SK-N-SH (cell line): Measurements from ENCODE around the gene STAT5B. TPM values are rescaled to one million over a fixed set of nuclear protein-coding genes. Genes with fewer than 3 reads are reported as not detected.

Experiments used
- CTCF ChIA-PET: fragments of 300-600, 350-600 bp; formaldehyde crosslinking; extraction: SDS; loops from one replicate; lab custom pipeline; 2021; lab: Yijun Ruan, JAX
- POLR2A ChIA-PET: fragments of 350-600 bp; sonication (Branson Sonifier 250); formaldehyde crosslinking; extraction: SDS; loops from one replicate; lab custom pipeline; 2020; ENCODE audit warnings: antibody characterized with exemption, inconsistent platforms; lab: Yijun Ruan, JAX
- DNase-seq: peaks from one replicate; pipeline ENCODE4 v3.0.0; 2012
- H2AFZ ChIP-seq: fragments of 200-600 bp; sonication (generic); 2 replicates; pipeline ENCODE4 v1.8.1; 2016; ENCODE audit warnings: antibody characterized with exemption, mild to moderate bottlenecking, low read depth
- H3F3A ChIP-seq: fragments of 200-600 bp; sonication (generic); replicated peaks from 2 replicates; pipeline ENCODE3; 2016; ENCODE audit warnings: antibody characterized with exemption, mild to moderate bottlenecking; ENCODE audit not compliant: insufficient read depth
- H3K27ac ChIP-seq, 2 experiments: fragments of 200-500 bp in 1 of 2; fragments of 200-600 bp in 1 of 2; sonication (Bioruptor generic) in 1 of 2; sonication (generic), shearing (Covaris generic) in 1 of 2; 2 replicates each; pipeline versions ENCODE4 v1.5.1 to v1.6.1; 2014 to 2016; ENCODE audit warnings: low read depth in 2 of 2, inconsistent platforms in 1 of 2, low read length in 1 of 2, mild to moderate bottlenecking in 1 of 2, mixed read lengths in 1 of 2
- H3K27me3 ChIP-seq: fragments of 200-600 bp; sonication (generic), shearing (Covaris generic); 2 replicates; pipeline ENCODE4 v1.6.1; 2016; ENCODE audit warnings: mixed run types; ENCODE audit not compliant: insufficient read depth
- H3K36me3 ChIP-seq, 2 experiments: fragments of 200-500 bp in 1 of 2; fragments of 200-600 bp in 1 of 2; sonication (Bioruptor generic) in 1 of 2; sonication (generic) in 1 of 2; replicated peaks in 1 of 2; 2 replicates each; pipeline versions ENCODE3 to v1.5.1; 2014 to 2016; ENCODE audit warnings: low read length in 1 of 2, mild to moderate bottlenecking in 1 of 2; ENCODE audit not compliant: insufficient read depth in 2 of 2, control insufficient read depth in 1 of 2
- H3K4me1 ChIP-seq, 2 experiments: fragments of 200-500 bp in 1 of 2; fragments of 200-600 bp in 1 of 2; sonication (Bioruptor generic) in 1 of 2; sonication (generic), shearing (Covaris generic) in 1 of 2; 2 replicates each; pipeline versions ENCODE4 v1.5.1 to v1.6.1; 2014 to 2016; ENCODE audit warnings: low read depth in 1 of 2, low read length in 1 of 2, mixed run types in 1 of 2; ENCODE audit not compliant: insufficient read depth in 2 of 2, control insufficient read depth in 1 of 2
- H3K4me2 ChIP-seq: fragments of 200-600 bp; sonication (generic), shearing (Covaris generic); 2 replicates; pipeline ENCODE4 v1.6.1; 2017; ENCODE audit warnings: mixed run types
- H3K4me3 ChIP-seq, 2 experiments: fragments of 200-500 bp in 1 of 2; fragments of 200-600 bp in 1 of 2; sonication (Bioruptor generic) in 1 of 2; sonication (generic), shearing (Covaris generic) in 1 of 2; 2 replicates each; pipeline versions ENCODE4 v1.5.1 to v1.8.1; 2014 to 2016; ENCODE audit warnings: low read depth in 2 of 2, inconsistent platforms in 1 of 2, low read length in 1 of 2, mild to moderate bottlenecking in 1 of 2, mixed read lengths in 1 of 2, moderate library complexity in 1 of 2
- H3K79me2 ChIP-seq: fragments of 200-600 bp; sonication (generic); 2 replicates; pipeline ENCODE4 v1.8.1; 2017; ENCODE audit warnings: mild to moderate bottlenecking; ENCODE audit not compliant: insufficient read depth
- H3K9ac ChIP-seq: fragments of 200-600 bp; sonication (generic); 2 replicates; pipeline ENCODE4 v1.6.1; 2017; ENCODE audit warnings: mixed run types
- H3K9me2 ChIP-seq: fragments of 200-600 bp; sonication (generic); 2 replicates; pipeline ENCODE4 v1.6.1; 2017; ENCODE audit warnings: mixed run types
- H3K9me3 ChIP-seq: fragments of 200-600 bp; sonication (generic); 2 replicates; pipeline ENCODE4 v1.6.1; 2017; ENCODE audit warnings: mixed run types, mild to moderate bottlenecking, moderate library complexity
- H4K20me1 ChIP-seq: fragments of 200-600 bp; sonication (generic); 2 replicates; pipeline ENCODE4 v1.6.1; 2017; ENCODE audit warnings: mild to moderate bottlenecking, mixed run types; ENCODE audit not compliant: insufficient read depth
- GATA2 ChIP-seq: sonication (generic); formaldehyde crosslinking; IDR thresholded peaks from 2 replicates; pipeline ENCODE4 v1.5.0; 2020; ENCODE audit warnings: mild to moderate bottlenecking, missing genetic modification reagents
- NFIC ChIP-seq: IDR thresholded peaks from 2 replicates; pipeline ENCODE4 v1.4.0; 2012; ENCODE audit warnings: borderline replicate concordance
- NRF1 ChIP-seq: IDR thresholded peaks from 2 replicates; pipeline ENCODE4 v1.6.1; 2012; ENCODE audit warnings: low read depth, mild to moderate bottlenecking, low read length
- PBX3 ChIP-seq: IDR thresholded peaks from 2 replicates; pipeline ENCODE4; 2012
- POLR2AphosphoS5 ChIP-seq: IDR thresholded peaks from 2 replicates; pipeline ENCODE4 v1.6.1; 2012; ENCODE audit warnings: low read depth, low read length
- RAD21 ChIP-seq: IDR thresholded peaks from 2 replicates; pipeline ENCODE4 v1.6.1; 2012; ENCODE audit warnings: mild to moderate bottlenecking, low read length
- RXRA ChIP-seq: IDR thresholded peaks from 2 replicates; pipeline ENCODE4 v1.4.0; 2012; ENCODE audit warnings: low read depth, mild to moderate bottlenecking, borderline replicate concordance
- SIN3A ChIP-seq: IDR thresholded peaks from 2 replicates; pipeline ENCODE4 v1.6.1; 2012; ENCODE audit warnings: low read depth, mild to moderate bottlenecking, low read length, moderate library complexity, borderline replicate concordance
- TAF1 ChIP-seq: IDR thresholded peaks from 2 replicates; pipeline ENCODE4 v1.6.1; 2012; ENCODE audit warnings: low read depth, mild to moderate bottlenecking, low read length, moderate library complexity, borderline replicate concordance
- TCF12 ChIP-seq: IDR thresholded peaks from 2 replicates; pipeline ENCODE4 v1.4.0; 2012
- YY1 ChIP-seq: IDR thresholded peaks from 2 replicates; pipeline ENCODE4 v1.4.0; 2012; ENCODE audit warnings: low read depth, mild to moderate bottlenecking
- WGBS: methylation state at CpG from one replicate; pipeline ENCODE4 v1.1.6; 2017; ENCODE audit warnings: low lambda C conversion rate; 5-methylcytosine and 5-hydroxymethylcytosine counted together
- polyA plus RNA-seq, 3 experiments: library from polyadenylated mRNA; depleted of rRNA; stranded (reverse); fragments of >200 nt; gene quantifications; 2 replicates each; pipeline ENCODE4 v1.2.3, GENCODE V29; 2012
- TF ChIP-seq, protein P1 (sequence below): IDR thresholded peaks from 2 replicates; pipeline ENCODE4 v1.4.0; 2012; ENCODE audit warnings: low read depth, borderline replicate concordance
- TF ChIP-seq, protein P2 (sequence below): fragments of 200-600 bp; sonication (generic); IDR thresholded peaks from 2 replicates; pipeline ENCODE4 v1.6.1; 2017; ENCODE audit warnings: antibody characterized with exemption, mild to moderate bottlenecking, moderate library complexity
- TF ChIP-seq, protein P3 (sequence below): fragments of 150-350 bp; IDR thresholded peaks from 2 replicates; pipeline ENCODE4 v1.6.1; 2016; ENCODE audit warnings: mild to moderate bottlenecking, low read depth, low read length

STAT5B gene
- polyA plus RNA-seq, 1 of the 3 experiments (the other 2 are of a cell fraction): 23.6 TPM

DNA sequence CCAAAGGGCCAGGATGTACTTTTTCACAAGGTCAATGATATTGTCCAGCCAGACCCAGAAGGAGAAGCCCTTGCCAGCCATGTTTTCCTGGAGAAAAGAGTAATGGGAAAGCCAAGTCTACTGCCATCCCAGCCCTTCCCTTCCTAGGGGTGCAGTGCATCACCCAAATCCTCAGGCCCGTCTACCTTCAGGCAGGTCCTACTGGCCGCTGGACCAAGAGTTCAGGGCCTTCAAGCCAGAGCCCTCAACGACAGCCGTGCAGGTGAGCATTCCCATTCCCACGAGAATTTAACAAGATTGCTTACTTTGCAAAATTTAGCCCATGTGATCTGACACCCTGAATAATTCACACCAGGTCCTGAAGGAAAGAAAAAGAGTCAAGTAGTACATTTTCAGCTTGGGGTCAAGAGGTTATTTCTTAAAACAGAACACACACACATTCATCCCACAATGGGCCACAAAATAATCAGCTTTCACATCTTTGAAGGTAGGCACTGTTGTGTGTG is 47.1 kb upstream of the STAT5B start:
- Histone ChIP-seq H3K9me2 (no peaks in the 10 kb centered on the region), H3K36me3 (peaks cover 27 to 56% of the 10 kb centered on the region in 2 experiments), H3K27me3 (no peaks in the 10 kb centered on the region), H3F3A (peaks cover 18% of the 10 kb centered on the region), H3K9me3 (no peaks in the 10 kb centered on the region), H3K79me2 (peaks cover 16% of the 10 kb centered on the region), H4K20me1 (no peaks in the 10 kb centered on the region), H3K27ac (no peak overlapping the region), H3K4me3 (no peak overlapping the region), H3K9ac (no peak overlapping the region), H3K4me2 (no peak overlapping the region), H2AFZ (no peak overlapping the region), H3K4me1 (peaks cover 6 to 27% of the 10 kb centered on the region in 2 experiments; a peak in 3 of 4 replicates)
- TF ChIP-seq YY1 (no peak), RAD21 (no peak), NRF1 (no peak), SIN3A (no peak), NFIC (no peak), PBX3 (no peak), RXRA (no peak), POLR2AphosphoS5 (no peak), TCF12 (no peak), TAF1 (no peak), GATA2 (no peak)
- TF ChIP-seq, protein P1, sequence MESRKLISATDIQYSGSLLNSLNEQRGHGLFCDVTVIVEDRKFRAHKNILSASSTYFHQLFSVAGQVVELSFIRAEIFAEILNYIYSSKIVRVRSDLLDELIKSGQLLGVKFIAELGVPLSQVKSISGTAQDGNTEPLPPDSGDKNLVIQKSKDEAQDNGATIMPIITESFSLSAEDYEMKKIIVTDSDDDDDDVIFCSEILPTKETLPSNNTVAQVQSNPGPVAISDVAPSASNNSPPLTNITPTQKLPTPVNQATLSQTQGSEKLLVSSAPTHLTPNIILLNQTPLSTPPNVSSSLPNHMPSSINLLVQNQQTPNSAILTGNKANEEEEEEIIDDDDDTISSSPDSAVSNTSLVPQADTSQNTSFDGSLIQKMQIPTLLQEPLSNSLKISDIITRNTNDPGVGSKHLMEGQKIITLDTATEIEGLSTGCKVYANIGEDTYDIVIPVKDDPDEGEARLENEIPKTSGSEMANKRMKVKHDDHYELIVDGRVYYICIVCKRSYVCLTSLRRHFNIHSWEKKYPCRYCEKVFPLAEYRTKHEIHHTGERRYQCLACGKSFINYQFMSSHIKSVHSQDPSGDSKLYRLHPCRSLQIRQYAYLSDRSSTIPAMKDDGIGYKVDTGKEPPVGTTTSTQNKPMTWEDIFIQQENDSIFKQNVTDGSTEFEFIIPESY: no peak
- TF ChIP-seq, protein P2, sequence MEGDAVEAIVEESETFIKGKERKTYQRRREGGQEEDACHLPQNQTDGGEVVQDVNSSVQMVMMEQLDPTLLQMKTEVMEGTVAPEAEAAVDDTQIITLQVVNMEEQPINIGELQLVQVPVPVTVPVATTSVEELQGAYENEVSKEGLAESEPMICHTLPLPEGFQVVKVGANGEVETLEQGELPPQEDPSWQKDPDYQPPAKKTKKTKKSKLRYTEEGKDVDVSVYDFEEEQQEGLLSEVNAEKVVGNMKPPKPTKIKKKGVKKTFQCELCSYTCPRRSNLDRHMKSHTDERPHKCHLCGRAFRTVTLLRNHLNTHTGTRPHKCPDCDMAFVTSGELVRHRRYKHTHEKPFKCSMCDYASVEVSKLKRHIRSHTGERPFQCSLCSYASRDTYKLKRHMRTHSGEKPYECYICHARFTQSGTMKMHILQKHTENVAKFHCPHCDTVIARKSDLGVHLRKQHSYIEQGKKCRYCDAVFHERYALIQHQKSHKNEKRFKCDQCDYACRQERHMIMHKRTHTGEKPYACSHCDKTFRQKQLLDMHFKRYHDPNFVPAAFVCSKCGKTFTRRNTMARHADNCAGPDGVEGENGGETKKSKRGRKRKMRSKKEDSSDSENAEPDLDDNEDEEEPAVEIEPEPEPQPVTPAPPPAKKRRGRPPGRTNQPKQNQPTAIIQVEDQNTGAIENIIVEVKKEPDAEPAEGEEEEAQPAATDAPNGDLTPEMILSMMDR: no peak
- TF ChIP-seq, protein P3, sequence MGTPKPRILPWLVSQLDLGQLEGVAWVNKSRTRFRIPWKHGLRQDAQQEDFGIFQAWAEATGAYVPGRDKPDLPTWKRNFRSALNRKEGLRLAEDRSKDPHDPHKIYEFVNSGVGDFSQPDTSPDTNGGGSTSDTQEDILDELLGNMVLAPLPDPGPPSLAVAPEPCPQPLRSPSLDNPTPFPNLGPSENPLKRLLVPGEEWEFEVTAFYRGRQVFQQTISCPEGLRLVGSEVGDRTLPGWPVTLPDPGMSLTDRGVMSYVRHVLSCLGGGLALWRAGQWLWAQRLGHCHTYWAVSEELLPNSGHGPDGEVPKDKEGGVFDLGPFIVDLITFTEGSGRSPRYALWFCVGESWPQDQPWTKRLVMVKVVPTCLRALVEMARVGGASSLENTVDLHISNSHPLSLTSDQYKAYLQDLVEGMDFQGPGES: no peak
- no peak for DNase-seq
- CTCF ChIA-PET: interaction anchor here (0.7 to 26.2 kb wide), 24 partner anchors 8 to 204 kb away, joined by 3 to 683 read pairs (median 4); partner anchors contain the start of gene CAVIN1
- WGBS: 94% methylated on average over 5 of the region's 5 CpGs
- POLR2A ChIA-PET: interaction anchor here (1.5 kb wide), 1 partner anchor 83 kb away, joined by 5 read pairs; no protein-coding TSS in a partner anchor
